KOPT-K1 (cell line): ENCODE measurements around the gene B3GNT8.
"Not testable (repeated sequence)": the region's sequence is repeated elsewhere in the genome, so short reads cannot be mapped to it uniquely, and the experiment has no call there.

Source experiments
- H3K27ac ChIP-seq: fragments of 200-600 bp; sonication (generic); 2 replicates; pipeline ENCODE4 v1.5.1; 2016; ENCODE audit warnings: antibody characterized with exemption, mild to moderate bottlenecking, low read depth, low read length; ENCODE audit not compliant: poor library complexity, severe bottlenecking
- H3K36me3 ChIP-seq: fragments of 200-600 bp; sonication (generic); 2 replicates; pipeline ENCODE4 v1.5.1; 2017; ENCODE audit warnings: antibody characterized with exemption, mild to moderate bottlenecking, low read length, moderate library complexity; ENCODE audit not compliant: insufficient read depth
- H3K9me3 ChIP-seq: fragments of 200-600 bp; sonication (generic); 2 replicates; pipeline ENCODE4 v1.5.1; 2017; ENCODE audit warnings: antibody characterized with exemption, low read length, mild to moderate bottlenecking; ENCODE audit not compliant: insufficient read depth, poor library complexity, severe bottlenecking

Gene B3GNT8

GRCh38 chr19:41397086-41398049, 29.8 kb downstream of the B3GNT8 start, which contains the start of the genes BCKDHA and EXOSC5:
Gene BCKDHA, plus strand, starts transcription at chr19:41397818. Its CDS starts 10 bp downstream, at chr19:41397828.
Gene EXOSC5, minus strand, starts transcription at chr19:41397359. Its CDS starts 31 bp downstream, at chr19:41397328.
- Histone ChIP-seq H3K36me3 (peaks cover 17% of the 10 kb centered on the region; the same call in 1 of the 2 replicates), H3K27ac (peak within 1 kb of the TSS; percentile 94), H3K9me3 (no peaks in the 10 kb centered on the region)

- no peaks in the 10 kb centered on the region for H3K9me3 ChIP-seq
- peaks cover 35% of the 10 kb centered on the region for H3K36me3 ChIP-seq
- H3K27ac ChIP-seq: no peak overlapping the region
Measured at GRCh38 chr19:41395355-41395754, 31.8 kb downstream of the B3GNT8 start.

DNA sequence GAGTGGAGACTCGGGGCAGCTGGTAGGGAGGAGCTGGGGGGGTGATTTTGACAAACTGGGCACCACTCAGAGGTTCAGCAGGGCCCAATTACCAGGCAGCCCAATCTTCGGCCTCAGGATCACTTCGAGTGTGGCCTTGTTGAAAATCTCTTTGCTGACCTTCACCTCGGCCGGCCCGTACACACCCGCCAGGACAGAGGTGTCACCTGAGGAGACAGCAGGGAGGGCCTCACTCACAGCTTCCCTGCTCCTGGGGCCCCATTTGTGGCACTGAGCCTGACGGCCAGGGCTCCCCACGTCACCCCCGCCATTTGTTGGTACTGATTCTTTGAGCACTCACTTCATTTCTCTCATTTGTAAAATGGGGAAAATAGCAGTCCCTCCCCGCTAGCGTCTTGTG, 34.4 kb downstream of the B3GNT8 start:
- Histone ChIP-seq H3K9me3 (no peaks in the 10 kb centered on the region), H3K36me3 (peaks cover 58% of the 10 kb centered on the region), H3K27ac (no peak overlapping the region)

DNA sequence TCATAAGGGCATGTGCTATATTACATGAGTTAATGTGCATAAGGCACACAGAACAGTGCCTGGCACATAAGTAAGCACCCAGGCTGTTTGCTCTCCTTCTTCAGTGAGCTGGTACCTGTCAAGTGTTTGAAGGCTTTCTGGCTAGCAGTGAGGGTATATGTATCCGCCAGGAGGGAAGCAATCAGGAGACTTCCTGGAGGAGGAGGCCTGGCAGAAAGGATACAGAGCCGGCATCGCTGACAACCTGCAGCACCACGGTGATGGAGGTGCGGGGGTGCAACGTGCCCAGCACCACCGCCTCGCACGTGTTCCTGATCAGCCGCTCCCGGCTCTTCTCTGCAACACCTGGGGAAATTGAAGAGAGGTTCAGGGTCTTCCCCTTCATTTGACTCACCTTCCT, 35.6 kb downstream of the B3GNT8 start:
- Histone ChIP-seq H3K36me3 (peaks cover 69% of the 10 kb centered on the region), H3K9me3 (no peaks in the 10 kb centered on the region), H3K27ac (no peak overlapping the region)

DNA sequence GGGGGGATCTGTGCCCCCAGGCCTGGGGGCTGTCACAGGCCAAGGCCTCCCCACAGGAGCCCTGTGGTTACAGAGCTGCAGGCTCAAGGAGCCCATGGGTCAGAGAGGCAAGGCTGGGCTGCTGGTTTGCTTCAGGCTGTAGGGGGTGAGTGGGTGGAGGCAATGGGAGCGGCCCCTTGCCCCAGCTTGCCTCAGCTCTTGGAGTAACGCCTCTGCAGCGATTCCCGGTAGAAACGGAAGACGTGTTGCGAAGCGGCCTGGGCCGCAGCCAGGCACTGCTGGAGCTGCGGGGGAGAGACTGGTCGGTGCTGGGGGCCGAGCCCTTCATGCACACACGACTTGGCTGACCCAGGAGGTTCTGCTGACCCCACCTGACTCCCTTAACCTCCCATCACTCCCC, 40.7 kb downstream of the B3GNT8 start:
- no peaks in the 10 kb centered on the region for H3K9me3 ChIP-seq
- H3K27ac ChIP-seq: no peak overlapping the region
- H3K36me3 ChIP-seq: peaks cover 70% of the 10 kb centered on the region

- H3K27ac ChIP-seq: no peak overlapping the region
- peaks cover 49% of the 10 kb centered on the region for H3K36me3 ChIP-seq
- H3K9me3 ChIP-seq: no peaks in the 10 kb centered on the region
Measured at GRCh38 chr19:41384351-41384750, 42.8 kb downstream of the B3GNT8 start.

- not testable (repeated sequence) for H3K27ac ChIP-seq, H3K9me3 ChIP-seq
- peaks cover 31% of the 10 kb centered on the region for H3K36me3 ChIP-seq
Measured at GRCh38 chr19:41381536-41381935, 45.6 kb downstream of the B3GNT8 start.

DNA sequence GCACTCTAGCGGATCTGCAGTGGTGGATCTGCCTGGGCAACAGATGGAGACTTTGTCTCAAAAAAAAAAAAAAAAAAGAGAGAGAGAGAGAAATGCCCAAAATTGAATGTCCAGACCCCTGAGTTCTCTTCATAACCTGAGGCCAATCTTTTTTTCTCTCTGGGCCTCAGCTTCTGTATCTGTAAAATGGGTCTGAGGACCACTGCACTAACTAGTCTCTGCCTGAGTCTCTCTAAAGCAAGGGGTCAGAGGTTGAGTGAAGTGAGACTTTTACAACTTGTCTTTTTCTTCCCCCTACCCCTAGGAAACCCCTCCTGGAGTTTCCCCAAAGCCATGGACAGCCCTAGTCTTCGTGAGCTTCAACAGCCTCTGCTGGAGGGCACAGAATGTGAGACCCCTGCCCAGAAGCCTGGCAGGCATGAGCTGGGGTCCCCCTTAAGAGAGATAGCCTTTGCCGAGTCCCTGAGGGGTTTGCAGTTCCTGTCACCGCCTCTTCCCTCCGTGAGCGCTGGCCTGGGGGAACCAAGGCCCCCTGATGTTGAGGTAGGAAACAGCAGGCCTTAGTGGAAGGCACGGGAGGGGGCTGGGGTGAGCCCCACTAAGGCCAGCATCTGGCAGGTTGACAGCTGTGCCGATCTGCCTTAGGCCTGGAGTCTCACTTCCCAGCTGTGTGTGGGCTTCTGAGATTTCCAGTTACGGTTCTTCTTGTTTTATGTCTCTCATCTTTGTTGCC, 49.0 kb downstream of the B3GNT8 start:
- Histone ChIP-seq H3K27ac (no peak overlapping the region), H3K36me3 (peaks cover 14% of the 10 kb centered on the region; the same call in 1 of the 2 replicates), H3K9me3 (no peaks in the 10 kb centered on the region)

DNA sequence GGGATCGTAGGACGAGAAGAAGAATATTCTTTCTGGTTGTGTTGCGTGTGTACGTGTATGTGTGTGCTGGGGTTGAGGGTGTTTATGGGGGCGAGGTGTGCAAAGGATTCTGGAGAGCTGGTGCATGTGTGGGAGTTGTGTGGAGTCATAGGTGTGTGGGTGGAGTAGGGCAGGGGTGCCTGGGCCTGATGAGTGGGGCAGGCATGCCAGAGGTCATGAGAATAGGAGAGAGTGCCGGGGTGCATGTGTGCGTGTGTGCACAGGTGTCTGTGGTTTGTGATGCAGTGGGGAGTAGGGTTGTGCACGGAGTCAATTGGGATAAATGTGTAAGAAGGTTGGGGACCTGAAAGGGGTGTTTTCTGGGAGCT, 50.2 kb downstream of the B3GNT8 start:
- H3K36me3 ChIP-seq: peaks cover 7% of the 10 kb centered on the region; the same call in 1 of the 2 replicates
- H3K27ac ChIP-seq: no peak overlapping the region
- H3K9me3 ChIP-seq: no peaks in the 10 kb centered on the region

DNA sequence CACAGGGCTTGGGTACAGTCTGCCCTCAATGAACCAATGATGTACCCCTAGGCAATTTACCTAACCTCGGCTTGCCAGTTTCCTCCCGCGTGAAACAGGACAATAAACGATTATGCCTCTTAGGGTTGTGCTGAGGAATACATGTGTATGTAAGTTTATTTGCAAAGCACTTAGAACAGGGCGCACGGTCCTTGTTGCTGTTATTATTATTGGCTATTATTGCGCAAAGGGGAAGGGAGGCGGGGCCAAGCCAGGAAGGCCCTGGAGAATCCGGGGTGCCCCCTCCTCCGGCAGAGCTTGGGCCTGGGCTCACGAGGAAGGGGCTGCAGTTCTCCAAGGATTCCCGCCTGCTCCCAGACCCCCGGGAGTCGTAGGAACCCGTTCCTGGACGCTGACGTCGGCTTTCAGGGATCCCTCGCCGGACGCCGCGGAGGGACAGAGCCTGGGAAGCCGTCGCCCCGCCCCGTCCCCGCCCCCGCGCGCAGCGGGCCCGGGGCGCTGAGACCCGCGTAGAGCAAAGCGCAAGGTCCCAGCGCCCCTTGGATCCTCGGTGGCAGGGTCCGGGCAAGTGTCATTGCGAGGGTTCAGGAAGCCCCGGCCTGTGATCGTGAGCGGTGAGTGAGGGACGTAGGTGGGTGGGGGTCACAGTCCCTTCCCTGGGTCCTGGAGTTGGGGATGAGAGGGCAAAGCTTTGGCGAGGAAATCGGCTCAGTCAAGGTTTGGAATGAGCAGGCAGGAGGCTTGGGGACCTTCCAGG, 50.8 kb downstream of the B3GNT8 start, which contains the start of gene TMEM91:
TMEM91 (plus strand) TSS at position 293 of the 757 bp plus-strand sequence. CDS start 1,777 bp downstream, outside the sequence.
- Histone ChIP-seq H3K36me3 (peaks cover 7% of the 10 kb centered on the region; the same call in 1 of the 2 replicates), H3K9me3 (no peaks in the 10 kb centered on the region), H3K27ac (no peak within 1 kb of the TSS)
